ENCODE data around the gene ADD2. TPM values are rescaled to one million over a fixed set of nuclear protein-coding genes. Genes with fewer than 3 reads are reported as not detected.
A peak's percentile ranks its signal among the peaks of the same experiment; 100 is the strongest.

ADD2 gene
- total RNA-seq, 1 donor from 2014 or later = 4.8 TPM

DNA sequence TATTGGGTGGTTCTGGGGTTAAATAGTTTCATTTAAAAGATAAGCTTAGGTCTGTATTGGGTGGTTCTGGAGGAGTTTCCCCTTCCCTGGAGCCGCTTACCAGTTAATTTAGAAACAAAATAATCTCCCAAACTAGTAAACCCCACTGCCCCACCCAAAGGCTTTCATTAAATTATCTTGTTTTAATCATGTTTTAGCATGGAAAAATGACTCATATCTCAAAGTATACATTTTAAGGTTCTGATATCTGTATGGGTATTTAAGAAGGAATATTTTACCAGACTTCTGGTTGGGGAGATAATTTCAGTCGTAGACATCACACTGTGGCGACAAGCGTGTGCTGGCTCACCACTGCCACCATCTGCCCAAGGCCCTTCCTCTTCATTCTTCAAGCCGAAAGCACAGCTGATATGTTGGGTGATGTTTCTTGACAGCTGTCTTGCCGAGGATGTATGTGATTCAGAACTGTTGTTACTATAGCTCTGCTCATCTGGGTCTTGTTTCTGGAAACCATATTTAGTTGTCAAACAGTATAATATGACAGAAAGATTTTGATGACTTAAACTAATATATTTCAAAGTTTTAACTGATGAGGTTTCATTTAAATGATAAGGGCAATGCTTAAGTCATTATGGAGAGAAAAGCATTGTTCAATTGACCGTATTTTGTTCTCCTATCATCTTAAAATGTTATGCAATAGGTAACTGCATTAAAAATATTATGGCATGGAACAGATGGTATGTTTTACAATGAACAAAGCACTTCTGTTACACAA lies 17.3 kb upstream of the ADD2 start:
- Mint-ChIP-seq H3K36me3 (ENCODE audit: low read depth, unreplicated experiment) (no peaks in the 10 kb centered on the region), H3K4me3 (ENCODE audit: unreplicated experiment) (no peak overlapping the region), H3K4me1 (ENCODE audit: low read depth, unreplicated experiment) (peaks cover 6% of the 10 kb centered on the region), H3K27me3 (ENCODE audit: low read depth, unreplicated experiment) (peaks cover 52% of the 10 kb centered on the region), H3K27ac (ENCODE audit: unreplicated experiment) (no peak overlapping the region), H3K9me3 (ENCODE audit: unreplicated experiment) (no peaks in the 10 kb centered on the region)
- H3K27me3 ChIP-seq (ENCODE audit: insufficient read depth, low read length) = peaks cover 32% of the 10 kb centered on the region
- no peaks in the 10 kb centered on the region for H3K4me1 ChIP-seq (ENCODE audit: insufficient read depth, low read length)
- H3K9ac ChIP-seq (ENCODE audit: low read length) = no peak overlapping the region
- no peak overlapping the region for H3K27ac ChIP-seq (ENCODE audit: low read depth, low read length)
- DNase-seq (ENCODE audit: low read depth) = peak; percentile 16
- no peak overlapping the region for H3K4me3 ChIP-seq (ENCODE audit: insufficient read depth, low read depth, low read length)
- TF ChIP-seq, protein P1, sequence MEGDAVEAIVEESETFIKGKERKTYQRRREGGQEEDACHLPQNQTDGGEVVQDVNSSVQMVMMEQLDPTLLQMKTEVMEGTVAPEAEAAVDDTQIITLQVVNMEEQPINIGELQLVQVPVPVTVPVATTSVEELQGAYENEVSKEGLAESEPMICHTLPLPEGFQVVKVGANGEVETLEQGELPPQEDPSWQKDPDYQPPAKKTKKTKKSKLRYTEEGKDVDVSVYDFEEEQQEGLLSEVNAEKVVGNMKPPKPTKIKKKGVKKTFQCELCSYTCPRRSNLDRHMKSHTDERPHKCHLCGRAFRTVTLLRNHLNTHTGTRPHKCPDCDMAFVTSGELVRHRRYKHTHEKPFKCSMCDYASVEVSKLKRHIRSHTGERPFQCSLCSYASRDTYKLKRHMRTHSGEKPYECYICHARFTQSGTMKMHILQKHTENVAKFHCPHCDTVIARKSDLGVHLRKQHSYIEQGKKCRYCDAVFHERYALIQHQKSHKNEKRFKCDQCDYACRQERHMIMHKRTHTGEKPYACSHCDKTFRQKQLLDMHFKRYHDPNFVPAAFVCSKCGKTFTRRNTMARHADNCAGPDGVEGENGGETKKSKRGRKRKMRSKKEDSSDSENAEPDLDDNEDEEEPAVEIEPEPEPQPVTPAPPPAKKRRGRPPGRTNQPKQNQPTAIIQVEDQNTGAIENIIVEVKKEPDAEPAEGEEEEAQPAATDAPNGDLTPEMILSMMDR (IDR thresholded peaks at IDR 0.05; ENCODE audit: insufficient read depth, low read depth, low read length) = peak; percentile 33
- TF ChIP-seq EZH2 (IDR thresholded peaks at IDR 0.05; ENCODE audit: insufficient read depth, low read length) = no peak
- no peaks in the 10 kb centered on the region for H4K20me1 ChIP-seq (ENCODE audit: insufficient read depth, low read length)
- FAIRE-seq = no peak
- no peak overlapping the region for H2AFZ ChIP-seq (ENCODE audit: low read depth, low read length)
- H3K9me3 ChIP-seq (ENCODE audit: insufficient read depth, low read depth, low read length) = no peaks in the 10 kb centered on the region
- H3K4me2 ChIP-seq (ENCODE audit: low read length) = no peak overlapping the region
- H3K36me3 ChIP-seq (ENCODE audit: insufficient read depth, low read length) = no peaks in the 10 kb centered on the region
- no peaks in the 10 kb centered on the region for H3K79me2 ChIP-seq (ENCODE audit: insufficient read depth, low read length)

DNA sequence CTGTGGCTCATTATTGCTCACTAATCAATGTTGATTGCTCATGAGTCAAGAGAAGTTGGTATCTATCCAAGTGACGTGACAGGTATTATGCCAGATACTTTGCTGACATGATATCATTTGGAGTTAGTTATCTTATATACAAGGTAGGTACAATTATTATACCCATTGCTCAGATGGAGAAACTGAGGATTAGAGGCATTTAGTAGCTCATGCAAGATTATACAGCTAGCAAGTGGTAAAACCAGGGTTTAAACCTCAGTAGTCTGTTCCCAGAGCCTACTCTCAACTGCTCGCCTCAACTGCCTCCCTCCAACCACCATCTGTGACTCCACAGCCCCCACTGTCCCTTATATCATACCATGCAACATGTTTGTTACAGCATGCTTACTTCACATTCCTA lies 16.3 kb upstream of the ADD2 start:
- FAIRE-seq = no peak
- no peaks in the 10 kb centered on the region for H4K20me1 ChIP-seq (ENCODE audit: insufficient read depth, low read length)
- TF ChIP-seq, protein P1 (IDR thresholded peaks at IDR 0.05; ENCODE audit: insufficient read depth, low read depth, low read length) = no peak
- TF ChIP-seq EZH2 (IDR thresholded peaks at IDR 0.05; ENCODE audit: insufficient read depth, low read length) = no peak
- no peak for DNase-seq (ENCODE audit: low read depth)
- peaks cover 7% of the 10 kb centered on the region for H3K4me1 Mint-ChIP-seq (ENCODE audit: low read depth, unreplicated experiment)
- peaks cover 47% of the 10 kb centered on the region for H3K27me3 Mint-ChIP-seq (ENCODE audit: low read depth, unreplicated experiment)
- H3K36me3 ChIP-seq (ENCODE audit: insufficient read depth, low read length) = no peaks in the 10 kb centered on the region
- no peaks in the 10 kb centered on the region for H3K4me1 ChIP-seq (ENCODE audit: insufficient read depth, low read length)
- peaks cover 27% of the 10 kb centered on the region for H3K27me3 ChIP-seq (ENCODE audit: insufficient read depth, low read length)
- no peaks in the 10 kb centered on the region for H3K79me2 ChIP-seq (ENCODE audit: insufficient read depth, low read length)
- no peaks in the 10 kb centered on the region for H3K9me3 Mint-ChIP-seq (ENCODE audit: unreplicated experiment)
- no peaks in the 10 kb centered on the region for H3K36me3 Mint-ChIP-seq (ENCODE audit: low read depth, unreplicated experiment)
- no peak overlapping the region for H3K4me2 ChIP-seq (ENCODE audit: low read length)
- no peak overlapping the region for H3K27ac ChIP-seq (ENCODE audit: low read depth, low read length)
- H3K4me3 Mint-ChIP-seq (ENCODE audit: unreplicated experiment) = no peak overlapping the region
- no peaks in the 10 kb centered on the region for H3K9me3 ChIP-seq (ENCODE audit: insufficient read depth, low read depth, low read length)
- H2AFZ ChIP-seq (ENCODE audit: low read depth, low read length) = no peak overlapping the region
- no peak overlapping the region for H3K27ac Mint-ChIP-seq (ENCODE audit: unreplicated experiment)
- H3K9ac ChIP-seq (ENCODE audit: low read length) = no peak overlapping the region
- no peak overlapping the region for H3K4me3 ChIP-seq (ENCODE audit: insufficient read depth, low read depth, low read length)

DNA sequence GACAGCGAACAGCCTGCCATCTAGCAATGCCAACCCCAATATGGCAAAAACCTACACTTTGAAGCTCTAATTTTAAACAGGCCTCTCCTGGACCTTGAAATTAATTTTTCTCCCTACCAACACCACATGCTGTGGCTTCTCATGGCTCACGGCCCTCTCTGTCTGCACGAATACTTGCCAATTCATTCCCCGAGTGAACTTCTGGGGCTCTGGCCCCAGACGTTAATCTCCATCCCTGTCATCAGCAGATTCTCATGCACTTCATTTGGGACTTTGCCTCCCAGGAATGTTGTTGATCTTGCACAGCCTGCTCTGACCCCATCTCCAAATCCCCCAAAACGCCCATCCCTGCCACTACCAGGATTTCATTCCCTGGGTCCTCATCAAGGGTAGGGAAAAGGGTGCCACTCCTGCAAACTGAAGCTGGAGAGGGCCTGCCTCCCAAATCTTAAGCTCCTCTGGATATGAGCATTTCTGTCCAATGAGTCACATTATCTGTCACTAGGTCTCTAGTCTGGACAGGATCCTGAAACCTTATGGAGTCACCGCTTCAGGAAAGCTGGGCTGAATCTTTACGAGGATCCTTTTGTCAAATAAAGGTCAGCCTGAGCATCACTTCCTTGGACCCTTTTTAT lies 12.0 kb upstream of the ADD2 start:
- Mint-ChIP-seq H3K27me3 (ENCODE audit: low read depth, unreplicated experiment) (peaks cover 16% of the 10 kb centered on the region), H3K9me3 (ENCODE audit: unreplicated experiment) (no peaks in the 10 kb centered on the region), H3K4me3 (ENCODE audit: unreplicated experiment) (no peak overlapping the region), H3K36me3 (ENCODE audit: low read depth, unreplicated experiment) (no peaks in the 10 kb centered on the region), H3K27ac (ENCODE audit: unreplicated experiment) (no peak overlapping the region), H3K4me1 (ENCODE audit: low read depth, unreplicated experiment) (peaks cover 7% of the 10 kb centered on the region)
- Histone ChIP-seq H3K79me2 (ENCODE audit: insufficient read depth, low read length) (no peaks in the 10 kb centered on the region), H3K27me3 (ENCODE audit: insufficient read depth, low read length) (no peaks in the 10 kb centered on the region), H3K27ac (ENCODE audit: low read depth, low read length) (no peak overlapping the region), H3K9me3 (ENCODE audit: insufficient read depth, low read depth, low read length) (no peaks in the 10 kb centered on the region), H3K9ac (ENCODE audit: low read length) (no peak overlapping the region), H3K4me2 (ENCODE audit: low read length) (no peak overlapping the region), H2AFZ (ENCODE audit: low read depth, low read length) (no peak overlapping the region), H3K36me3 (ENCODE audit: insufficient read depth, low read length) (no peaks in the 10 kb centered on the region), H3K4me3 (ENCODE audit: insufficient read depth, low read depth, low read length) (no peak overlapping the region), H4K20me1 (ENCODE audit: insufficient read depth, low read length) (no peaks in the 10 kb centered on the region), H3K4me1 (ENCODE audit: insufficient read depth, low read length) (no peaks in the 10 kb centered on the region)
- FAIRE-seq (no peak), DNase-seq (ENCODE audit: low read depth) (peak; percentile 56)
- TF ChIP-seq, protein P1 (IDR thresholded peaks at IDR 0.05; ENCODE audit: insufficient read depth, low read depth, low read length) = no peak
- no peak for TF ChIP-seq EZH2 (IDR thresholded peaks at IDR 0.05; ENCODE audit: insufficient read depth, low read length)
